HT-29 (cell line): ENCODE data around the gene DDX52. TPM values are rescaled to one million over a fixed set of nuclear protein-coding genes. Genes with fewer than 3 reads are reported as not detected.
"Not testable (repeated sequence)": the region's sequence is repeated elsewhere in the genome, so short reads cannot be mapped to it uniquely, and the experiment has no call there.

Experiments
- DNase-seq: peaks from one replicate; pipeline ENCODE4 v3.0.0-alpha.2; 2015; ENCODE audit warnings: low spot score
- total RNA-seq: library from RNA; depleted of rRNA; stranded (reverse); fragments of >200 nt; shearing (Covaris generic); gene quantifications from 2 replicates; pipeline ENCODE4 v1.2.3, GENCODE V29; 2014

Gene DDX52
- total RNA-seq, 1 experiment from 2014 or later = 17.6 TPM

GRCh38 chr17:37651849-37652248 lies 8.6 kb upstream of the DDX52 start:
- no peak for DNase-seq

GRCh38 chr17:37650419-37651003 lies 7.3 kb upstream of the DDX52 start:
- peak; percentile 84 for DNase-seq

DNA sequence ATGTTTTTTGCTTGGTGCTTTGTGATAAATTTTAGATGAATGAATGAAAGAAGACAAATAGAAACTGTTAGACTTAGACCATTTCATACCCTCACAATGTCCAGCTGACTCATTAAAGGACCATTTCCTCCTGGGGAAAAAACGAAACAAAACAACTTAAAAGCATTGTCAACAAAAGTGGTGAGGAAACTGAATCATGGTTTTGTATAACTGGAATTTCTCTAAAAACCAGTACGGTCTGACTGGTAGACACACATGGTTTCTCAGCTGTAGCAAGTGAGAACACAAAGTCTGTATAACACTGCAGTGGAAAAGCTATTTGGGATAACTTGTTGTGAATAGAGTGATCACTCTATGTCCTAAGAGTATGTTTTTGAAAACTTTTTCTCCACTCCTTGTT lies 5.3 kb upstream of the DDX52 start:
- no peak for DNase-seq

- DNase-seq = no peak
Measured at GRCh38 chr17:37647856-37648255, 4.6 kb upstream of the DDX52 start.

DNA sequence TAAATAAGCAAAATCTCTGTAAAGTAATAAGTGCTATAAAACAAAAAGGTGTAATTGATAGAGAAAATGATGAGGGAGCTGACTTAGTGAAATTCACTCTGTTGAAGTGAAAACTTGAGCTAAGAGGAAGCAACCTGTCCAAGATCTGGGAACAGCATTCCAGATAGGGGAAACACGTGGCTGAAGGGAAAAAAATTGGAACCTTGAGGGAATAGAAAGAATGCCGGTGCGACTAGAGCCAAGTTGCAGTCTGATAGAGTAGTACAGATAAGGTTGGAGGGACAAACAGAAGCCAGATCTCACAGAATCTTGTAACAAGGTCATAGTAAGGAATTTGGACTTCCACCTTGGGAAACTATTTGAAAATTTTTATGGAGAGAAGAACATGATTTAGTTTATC lies 623 bp upstream of the DDX52 start:
- DNase-seq = no peak

GRCh38 chr17:37642681-37643080 lies 565 bp downstream of the DDX52 start:
- peak; percentile 61 for DNase-seq

DNA sequence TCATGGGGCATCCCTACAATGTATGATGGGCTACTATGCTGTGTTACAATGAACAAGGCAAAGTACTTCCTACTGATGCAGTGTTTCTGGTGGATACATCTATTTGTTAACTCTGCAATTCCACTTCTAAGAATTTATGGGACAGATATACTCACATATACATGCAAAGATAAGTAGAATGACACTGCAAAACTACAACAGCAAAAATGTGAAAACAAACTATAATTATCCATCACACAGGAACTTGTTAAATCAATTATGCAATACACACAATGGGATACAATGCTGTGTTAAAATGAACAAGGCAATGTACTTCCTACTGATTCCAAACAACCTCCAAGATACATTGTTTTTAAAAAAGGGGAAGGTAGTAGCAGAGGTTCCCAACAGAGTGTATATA lies 3.2 kb downstream of the DDX52 start:
- no peak for DNase-seq

- DNase-seq = no peak
Measured at GRCh38 chr17:37637956-37638355, 5.3 kb downstream of the DDX52 start.

GRCh38 chr17:37616430-37616829 lies 26.8 kb downstream of the DDX52 start:
- DNase-seq = not testable (repeated sequence)

DNA sequence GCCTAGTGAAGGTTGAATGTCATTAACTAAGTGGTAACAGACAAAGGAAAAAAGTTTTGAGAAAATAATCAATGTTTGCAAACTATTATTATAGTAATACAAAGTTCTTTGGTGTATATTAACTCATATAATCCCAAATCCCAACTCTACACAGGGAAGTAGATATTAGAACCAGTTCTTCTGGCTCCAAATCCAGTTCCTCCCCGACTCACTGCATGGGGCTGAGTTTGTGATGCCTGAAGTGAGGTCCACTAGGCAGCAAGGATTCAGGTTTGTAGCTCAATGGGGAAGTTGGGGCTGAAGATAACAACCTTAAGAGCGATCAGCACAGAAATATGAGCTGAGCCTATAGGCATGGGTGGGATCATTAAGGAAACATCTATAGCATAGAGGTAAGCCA lies 28.4 kb downstream of the DDX52 start:
- DNase-seq = no peak

DNA sequence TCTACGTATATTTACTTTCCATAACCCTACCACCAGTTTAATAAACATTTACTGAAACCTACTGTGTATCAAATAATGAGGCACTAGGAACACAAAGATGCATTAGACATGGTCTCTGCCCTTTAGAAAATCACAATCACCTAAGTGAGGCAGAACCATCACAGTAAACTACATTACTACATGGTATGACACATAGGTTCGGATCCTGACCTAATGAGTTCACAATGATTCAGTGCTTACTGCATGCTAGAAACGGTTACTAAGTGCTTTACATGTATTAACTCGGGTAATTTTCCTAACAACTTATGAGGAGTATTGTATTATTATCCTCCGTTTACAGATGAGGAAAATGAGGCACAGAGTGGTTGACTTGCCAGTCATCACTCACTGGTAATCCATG lies 28.9 kb downstream of the DDX52 start:
- DNase-seq = no peak

DNA sequence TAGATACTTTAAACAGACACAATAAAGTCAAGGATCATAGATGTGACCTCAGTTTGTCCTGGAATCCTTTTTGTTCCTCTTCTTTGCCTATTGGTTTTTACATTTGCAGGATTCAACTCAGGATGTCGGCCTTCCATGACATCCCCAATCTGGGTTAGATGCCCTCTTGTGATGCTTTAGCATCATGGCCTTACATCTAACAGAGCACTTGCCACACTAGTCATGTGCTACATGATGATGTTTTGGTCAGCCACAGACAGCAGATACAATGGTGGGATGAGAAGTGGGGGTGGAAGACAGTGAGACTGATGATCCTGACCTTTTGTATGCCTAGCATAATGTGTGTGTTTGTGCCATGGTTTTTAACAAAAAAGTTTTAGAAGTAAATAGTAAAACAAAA lies 32.3 kb downstream of the DDX52 start:
- no peak for DNase-seq

- not testable (repeated sequence) for DNase-seq
Measured at GRCh38 chr17:37610041-37610420, 33.2 kb downstream of the DDX52 start.

GRCh38 chr17:37609170-37610040 lies 33.8 kb downstream of the DDX52 start, which contains the start of gene SYNRG:
TSS of gene SYNRG (minus strand) at chr17:37609418. CDS start at chr17:37609355, 63 bp downstream.
- peak; percentile 98 for DNase-seq

- DNase-seq = peak; percentile 67
Measured at GRCh38 chr17:37608351-37609169, 34.7 kb downstream of the DDX52 start.

DNA sequence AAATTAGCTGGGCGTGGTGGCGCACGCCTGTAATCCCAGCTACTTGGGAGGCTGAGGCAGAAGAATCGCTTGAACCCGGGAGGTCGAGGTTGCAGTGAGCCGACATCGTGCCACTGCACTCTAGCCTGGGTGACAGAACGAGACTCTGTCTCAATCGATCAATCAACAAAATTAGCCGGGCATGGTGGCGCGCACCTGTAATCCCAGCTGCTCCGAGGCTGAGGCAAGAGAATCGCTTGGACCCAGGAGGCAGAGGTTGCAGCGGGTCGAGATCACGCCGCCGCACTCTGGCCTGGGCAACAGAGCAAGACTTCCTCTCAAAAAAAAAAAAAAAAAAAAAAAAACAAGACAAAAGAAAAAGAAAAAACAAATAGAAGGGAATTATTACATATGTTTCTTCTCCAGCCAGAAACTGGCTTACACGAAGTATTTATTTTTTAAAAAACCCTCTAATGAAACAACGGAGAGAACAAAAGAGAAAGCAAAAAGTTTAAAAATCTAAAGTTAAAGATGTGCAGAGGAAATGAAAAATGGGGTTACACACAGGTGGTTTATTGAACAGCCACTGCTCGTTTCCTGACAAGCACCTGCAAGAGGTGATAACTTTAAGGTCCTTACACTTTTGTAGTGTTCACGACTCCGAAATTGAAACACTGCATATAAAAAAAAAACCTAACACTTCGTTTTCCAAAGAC lies 35.5 kb downstream of the DDX52 start:
- DNase-seq = no peak

DNA sequence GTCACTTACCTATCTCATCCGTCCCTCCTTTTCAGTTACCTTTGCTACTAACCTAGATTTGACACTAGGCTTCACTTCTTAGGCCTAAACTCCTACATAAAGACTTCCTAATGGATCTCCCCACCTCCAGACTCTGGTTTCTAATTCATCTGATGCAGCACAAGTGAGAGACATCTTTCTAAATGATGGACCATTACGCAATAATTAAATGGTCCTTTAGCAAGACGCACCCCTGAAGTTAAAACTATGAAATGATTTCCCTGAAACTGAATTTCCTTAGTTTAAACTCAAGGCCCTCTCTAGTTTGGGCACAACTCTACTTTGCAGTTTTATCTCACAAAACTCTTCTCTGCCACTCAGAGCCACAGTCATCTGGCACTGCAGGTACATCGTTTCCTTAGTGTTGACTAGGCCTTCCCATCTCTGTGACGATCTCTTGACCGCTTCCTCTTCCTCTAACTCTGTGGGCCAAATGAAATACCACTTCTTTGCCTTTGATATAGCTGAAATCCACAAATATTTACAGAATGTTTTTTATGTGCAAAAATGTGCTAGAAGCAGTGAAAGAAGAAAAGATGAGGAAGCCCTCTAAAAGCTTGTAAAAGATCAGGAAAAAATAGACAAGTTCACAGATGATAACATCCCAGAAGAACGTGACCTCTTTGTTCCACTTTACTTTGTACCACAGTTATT lies 37.3 kb downstream of the DDX52 start:
- no peak for DNase-seq

GRCh38 chr17:37605081-37605480 lies 38.2 kb downstream of the DDX52 start:
- DNase-seq = no peak

- no peak for DNase-seq
Measured at GRCh38 chr17:37604556-37604955, 38.7 kb downstream of the DDX52 start.

- no peak for DNase-seq
Measured at GRCh38 chr17:37598145-37598544, 45.1 kb downstream of the DDX52 start.

DNA sequence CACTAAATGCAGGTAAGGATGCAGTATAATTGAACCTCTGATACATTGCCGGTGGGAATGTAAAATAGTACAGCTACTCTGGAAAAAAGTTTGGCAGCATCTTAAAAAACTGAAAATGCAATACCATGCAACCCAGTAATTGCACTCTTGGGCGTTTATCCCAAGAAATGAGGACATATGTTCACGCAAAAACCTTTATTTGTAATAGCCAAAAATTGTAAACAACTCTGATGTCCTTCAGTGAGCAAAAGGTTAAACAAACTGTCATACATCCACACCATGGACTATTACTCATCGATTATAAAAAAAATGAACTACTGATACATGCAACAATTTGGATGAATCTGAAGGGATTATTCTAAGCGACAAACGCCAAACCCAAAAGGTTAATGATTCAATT lies 51.0 kb downstream of the DDX52 start:
- no peak for DNase-seq
